NK-92 (cell line): ENCODE measurements around the gene RGMA.

Experiments
- DNase-seq: peaks from one replicate; lab custom pipeline; 2025; ENCODE audit not compliant: unreplicated experiment; lab: John Stamatoyannopoulos, UW

RGMA gene

DNA sequence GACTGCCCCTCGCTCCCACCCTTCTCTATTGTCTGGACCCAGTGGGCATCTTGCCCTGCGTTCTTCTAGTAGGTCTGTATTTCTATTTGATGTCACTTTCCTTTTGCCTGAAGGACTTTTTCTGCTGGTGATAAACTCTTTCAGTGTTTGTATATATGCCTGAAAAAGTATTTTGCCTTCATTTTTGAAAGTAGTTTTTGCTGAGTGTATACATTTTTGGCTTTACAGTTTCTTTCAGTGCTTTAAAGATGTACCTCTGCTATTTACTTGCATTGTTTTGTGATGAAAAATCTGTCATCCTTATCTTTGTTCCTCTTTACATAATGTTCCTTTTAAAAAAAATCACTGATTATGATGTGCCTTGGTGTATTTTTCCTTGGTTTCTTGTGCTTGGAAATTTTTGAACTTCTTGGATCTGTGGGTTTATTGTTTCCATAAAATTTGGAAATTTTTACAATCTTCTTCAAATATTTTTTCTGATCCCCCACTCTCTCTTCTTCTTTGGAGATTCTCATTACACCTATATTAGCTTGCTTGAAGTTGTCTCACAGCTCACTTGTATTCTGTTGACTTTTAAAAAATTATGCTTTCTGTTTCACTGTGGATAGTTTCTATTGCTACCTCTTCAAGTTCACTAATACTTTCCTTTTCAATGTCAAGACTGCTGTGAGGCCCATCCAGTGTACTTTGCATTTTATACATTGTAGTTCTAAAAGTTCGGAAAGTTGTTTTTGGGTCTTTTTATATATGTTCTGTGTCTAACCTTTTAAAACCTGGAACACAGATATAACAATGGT lies 67.8 kb downstream of the RGMA start:
- DNase-seq: no peak

DNA sequence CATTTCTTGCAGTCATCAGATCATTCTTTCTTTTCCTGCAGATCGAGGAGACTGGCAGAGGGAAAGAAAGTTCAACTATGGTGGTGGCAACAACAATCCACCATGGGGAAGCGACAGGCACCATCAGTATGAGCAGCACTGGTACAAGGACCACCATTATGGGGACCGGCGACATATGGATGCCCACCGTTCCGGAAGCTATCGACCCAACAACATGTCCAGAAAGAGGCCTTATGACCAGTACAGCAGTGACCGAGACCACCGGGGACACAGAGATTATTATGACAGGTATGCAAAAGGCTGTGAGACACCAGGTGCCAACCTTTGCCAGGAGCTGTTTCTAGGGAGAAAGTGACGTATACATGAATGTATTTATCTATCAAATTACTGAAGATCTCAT lies 69.0 kb downstream of the RGMA start:
- DNase-seq: no peak

DNA sequence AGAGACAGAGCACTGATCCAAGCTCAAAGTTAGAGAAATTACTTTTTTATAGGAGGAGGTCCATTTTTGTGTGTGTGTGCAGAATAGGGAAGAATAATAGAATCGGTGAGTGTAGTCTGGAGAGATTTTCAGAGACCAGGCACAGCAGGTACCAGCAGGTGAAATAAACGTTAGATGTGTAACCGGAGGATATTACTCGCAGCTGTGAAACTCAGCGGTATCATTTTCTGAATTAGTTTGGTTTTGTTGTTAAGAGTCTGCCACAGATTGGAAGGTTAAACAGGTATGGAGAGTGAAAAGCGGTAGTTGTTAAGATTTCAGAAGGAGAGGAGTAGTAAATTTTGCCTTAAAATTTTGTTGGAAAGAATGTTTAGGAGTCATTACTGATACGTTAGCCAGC lies 69.9 kb downstream of the RGMA start:
- no peak for DNase-seq

DNA sequence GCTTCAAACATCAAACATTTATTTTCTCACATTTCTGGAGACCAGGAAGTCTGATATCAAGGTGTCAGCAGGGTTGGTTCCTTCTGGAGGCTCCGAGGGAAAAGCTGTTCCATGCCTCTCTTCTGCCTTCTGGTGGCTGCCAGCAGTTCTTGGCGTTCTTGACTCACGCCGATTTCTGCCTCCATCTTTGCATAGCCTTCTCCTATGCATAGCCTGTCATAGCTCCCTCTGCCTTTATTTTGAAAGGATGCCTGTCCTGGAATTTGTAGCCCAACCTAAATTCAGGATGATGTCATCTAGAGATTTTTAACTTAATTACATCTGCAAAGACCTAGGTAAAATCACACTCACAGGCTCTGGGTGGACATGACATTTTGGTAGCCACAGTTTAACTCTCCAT lies 70.4 kb downstream of the RGMA start:
- no peak for DNase-seq

DNA sequence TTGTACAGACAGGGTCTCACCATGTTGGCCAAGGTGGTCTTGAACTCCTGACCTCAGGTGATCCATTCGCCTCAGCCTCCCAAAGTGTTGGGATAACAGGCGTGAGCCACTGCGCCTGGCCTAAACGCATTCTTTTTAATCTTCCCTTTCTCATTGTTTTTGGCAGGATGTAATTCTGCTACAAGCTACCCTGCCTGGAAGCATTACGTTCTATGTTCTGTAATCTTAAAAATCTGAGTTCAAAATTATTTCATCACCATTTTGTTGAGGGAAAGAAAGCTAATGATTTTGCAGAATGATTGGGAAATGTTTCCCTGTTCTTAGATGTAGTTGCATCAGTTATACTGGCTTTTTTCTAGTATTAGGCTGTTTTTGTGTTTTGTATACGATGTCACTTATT lies 71.5 kb downstream of the RGMA start:
- no peak for DNase-seq

DNA sequence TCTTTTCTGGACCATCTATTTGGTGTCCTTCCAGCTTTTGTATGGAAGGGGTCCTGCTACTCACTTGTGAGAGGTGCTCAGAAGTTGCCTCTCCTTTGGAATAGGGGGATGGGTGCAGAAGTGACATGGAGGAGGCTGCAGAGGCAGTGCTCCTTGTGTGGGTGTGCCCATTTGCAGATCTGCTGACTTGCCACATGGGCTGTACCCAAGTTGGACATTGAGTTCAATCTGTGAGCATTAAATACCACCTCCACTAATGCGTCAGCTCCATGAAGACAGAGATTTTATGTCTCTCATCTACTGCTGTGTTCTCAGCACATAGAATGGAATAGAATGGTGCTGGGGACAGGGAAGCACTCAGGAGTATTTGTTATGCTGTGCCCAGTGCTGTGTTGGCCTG lies 76.2 kb downstream of the RGMA start:
- no peak for DNase-seq

DNA sequence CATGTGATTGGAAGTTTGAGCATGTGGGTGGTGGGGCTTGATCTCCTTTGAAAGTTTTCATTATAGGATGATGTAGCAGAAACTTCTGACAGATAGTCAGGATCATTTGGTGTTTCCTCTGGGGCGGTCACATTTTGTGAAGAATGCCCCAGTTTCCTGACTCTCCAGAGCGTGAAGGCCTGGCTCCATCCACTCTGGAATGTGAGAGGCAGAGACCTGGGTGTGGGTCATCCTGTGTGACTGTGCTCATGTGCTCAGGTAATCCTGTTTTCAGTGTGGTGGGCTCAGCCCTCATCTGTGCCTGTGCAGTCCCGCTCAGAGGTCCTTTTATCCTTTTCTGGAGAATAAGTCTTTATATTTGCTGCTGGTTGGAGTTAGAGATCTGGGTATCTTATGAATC lies 81.0 kb downstream of the RGMA start:
- DNase-seq: no peak

DNA sequence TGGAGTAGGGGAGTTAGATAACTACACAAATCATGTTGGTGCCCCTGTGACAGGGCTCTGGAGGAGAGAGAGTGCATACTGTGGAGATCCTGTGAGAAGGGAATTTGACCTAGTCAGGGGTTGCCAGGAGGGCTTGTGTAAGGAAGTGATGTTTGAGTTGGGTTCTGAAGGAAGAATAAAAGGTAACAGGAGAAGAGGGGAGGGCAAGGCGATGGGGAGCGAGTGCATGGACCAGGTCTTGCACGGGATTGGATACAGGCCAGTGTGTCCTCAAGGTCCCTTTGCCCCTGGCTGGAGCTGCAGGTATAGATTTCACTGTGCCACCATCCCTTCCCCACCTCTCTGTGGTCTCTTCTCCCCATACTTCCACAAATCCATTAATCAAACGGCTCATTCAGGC lies 83.9 kb downstream of the RGMA start:
- DNase-seq: no peak

DNA sequence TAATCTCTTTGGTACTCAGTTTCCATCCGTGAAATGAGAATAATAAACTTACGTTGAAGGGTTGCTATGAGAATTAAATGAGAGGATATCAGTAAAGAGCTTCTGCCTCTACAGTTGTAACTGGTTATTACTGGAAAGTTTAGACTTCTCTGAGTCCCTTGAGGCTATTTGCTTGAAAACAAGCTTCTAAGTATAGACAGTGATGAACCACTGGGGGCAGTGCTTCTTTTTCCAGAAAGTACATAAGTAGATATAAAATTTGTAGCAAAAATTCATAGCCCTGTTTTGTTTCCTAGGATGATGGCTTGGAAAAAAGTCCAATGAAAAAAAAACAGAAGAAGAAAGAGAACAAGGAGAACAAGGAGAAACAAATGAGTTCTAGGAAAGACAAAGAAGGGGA lies 87.1 kb downstream of the RGMA start:
- DNase-seq: no peak

DNA sequence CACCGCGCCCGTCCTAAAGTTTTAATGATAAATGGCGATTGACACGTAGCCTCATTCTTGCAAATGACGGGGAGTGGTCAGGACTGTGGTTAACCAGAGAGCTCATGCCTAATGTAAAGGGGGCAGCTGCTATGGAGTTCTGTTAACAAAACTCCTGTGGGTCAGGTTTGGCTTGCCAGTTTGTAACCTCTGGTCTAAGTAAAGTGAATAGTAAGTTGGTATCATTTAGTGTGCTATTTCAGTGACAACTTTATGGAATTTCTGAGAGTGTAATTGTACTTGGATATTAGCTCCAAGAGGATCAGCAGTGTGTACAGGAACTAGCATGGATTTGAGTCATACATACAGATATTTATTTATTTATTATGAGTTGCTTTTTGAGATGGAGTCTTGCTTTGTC lies 87.9 kb downstream of the RGMA start:
- no peak for DNase-seq

DNA sequence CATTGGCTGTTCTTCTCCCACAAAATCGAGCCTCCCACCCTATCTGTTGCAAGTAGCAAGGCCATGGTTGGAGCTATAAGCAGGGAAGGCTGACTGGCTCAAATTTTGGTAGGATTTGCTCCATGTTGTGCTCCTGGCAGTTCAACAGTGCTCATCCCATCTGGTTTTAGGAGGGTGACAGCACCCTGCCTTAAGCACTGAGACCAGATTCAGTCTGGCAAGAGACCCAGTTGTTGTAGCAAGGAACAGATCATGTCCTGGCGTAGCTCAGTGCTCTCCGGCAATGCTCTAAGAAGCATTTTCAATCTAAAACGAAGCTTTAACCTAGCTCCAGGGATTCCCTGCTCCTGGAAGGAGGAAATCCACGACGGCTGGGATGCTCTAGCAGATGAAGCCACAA lies 91.2 kb downstream of the RGMA start:
- no peak for DNase-seq

DNA sequence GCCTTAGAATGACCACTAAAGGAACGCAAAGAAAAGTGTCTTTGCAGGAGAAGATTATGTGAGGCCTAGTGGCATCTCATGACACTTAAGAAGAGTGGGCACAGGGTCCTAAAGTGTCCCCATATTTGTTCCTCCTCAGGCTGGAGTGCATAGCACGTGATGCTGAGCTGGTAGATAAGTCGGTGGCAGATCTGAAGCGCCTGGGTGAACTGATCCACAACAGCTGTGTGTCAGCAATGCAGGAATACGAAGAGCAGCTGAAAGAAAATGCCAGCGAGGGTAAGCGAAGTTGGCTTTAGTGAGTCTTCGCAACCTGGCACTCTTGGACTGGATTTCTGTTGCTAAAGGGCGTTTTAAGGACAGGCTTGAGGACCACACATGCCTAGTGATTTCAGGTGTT lies 96.3 kb downstream of the RGMA start:
- no peak for DNase-seq

DNA sequence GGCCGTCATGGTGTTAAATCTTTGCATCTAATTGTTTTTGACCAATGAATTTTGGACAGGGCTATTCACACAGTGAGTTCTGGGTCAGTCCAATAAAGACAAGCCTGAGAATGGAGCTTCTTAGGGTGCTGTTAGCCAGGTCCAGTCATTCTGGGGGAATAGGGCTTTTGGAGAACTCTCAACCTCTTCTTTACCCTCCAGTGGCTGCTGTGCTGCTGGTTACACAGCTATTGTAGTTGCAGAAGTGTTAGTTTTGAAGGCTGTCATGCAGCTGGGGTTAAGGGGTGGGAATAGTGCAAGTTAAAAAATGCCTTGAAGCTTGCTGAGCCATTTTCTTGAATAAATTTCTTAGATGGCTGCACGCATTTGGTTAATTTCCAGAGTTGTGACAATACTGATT lies 99.0 kb downstream of the RGMA start:
- no peak for DNase-seq

DNA sequence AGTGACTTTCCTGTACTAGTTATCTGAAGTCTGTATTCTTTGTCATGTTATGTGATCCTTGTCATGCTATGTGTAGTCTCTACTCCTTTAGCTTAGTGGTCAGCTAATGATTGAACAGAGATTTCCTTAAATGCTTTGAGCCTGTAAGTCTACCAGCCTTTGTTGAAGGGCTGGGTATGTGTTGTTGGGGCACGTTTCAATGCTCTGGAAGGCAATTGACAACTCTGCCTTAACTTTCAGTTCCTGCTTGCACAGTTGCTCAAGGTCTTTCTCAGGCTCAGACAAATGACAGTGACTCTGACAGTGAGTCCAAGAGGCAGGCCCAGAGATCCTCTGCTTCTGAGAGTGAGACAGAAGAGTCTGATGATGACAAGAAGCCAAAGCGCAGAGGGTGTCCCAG lies 99.5 kb downstream of the RGMA start:
- no peak for DNase-seq
